Myocyte (in vitro differentiated cells): ENCODE results near the gene CORO2A. TPM values are rescaled to one million over a fixed set of nuclear protein-coding genes. Genes with fewer than 3 reads are reported as not detected.
A peak's percentile ranks its signal among the peaks of the same experiment; 100 is the strongest.
"Not testable (repeated sequence)": the region's sequence is repeated elsewhere in the genome, so short reads cannot be mapped to it uniquely, and the experiment has no call there.

ENCODE experiments used
- DNase-seq: peaks from one replicate; pipeline ENCODE4 v3.0.0-alpha.2; 2012; ENCODE audit warnings: low read depth
- total RNA-seq: library from RNA; depleted of rRNA; stranded (reverse); fragments of >200 nt; gene quantifications from 2 replicates; pipeline ENCODE4 v1.2.3, GENCODE V29; 2014

CORO2A gene
- total RNA-seq, 1 donor from 2014 or later, result 0.16 TPM

DNA sequence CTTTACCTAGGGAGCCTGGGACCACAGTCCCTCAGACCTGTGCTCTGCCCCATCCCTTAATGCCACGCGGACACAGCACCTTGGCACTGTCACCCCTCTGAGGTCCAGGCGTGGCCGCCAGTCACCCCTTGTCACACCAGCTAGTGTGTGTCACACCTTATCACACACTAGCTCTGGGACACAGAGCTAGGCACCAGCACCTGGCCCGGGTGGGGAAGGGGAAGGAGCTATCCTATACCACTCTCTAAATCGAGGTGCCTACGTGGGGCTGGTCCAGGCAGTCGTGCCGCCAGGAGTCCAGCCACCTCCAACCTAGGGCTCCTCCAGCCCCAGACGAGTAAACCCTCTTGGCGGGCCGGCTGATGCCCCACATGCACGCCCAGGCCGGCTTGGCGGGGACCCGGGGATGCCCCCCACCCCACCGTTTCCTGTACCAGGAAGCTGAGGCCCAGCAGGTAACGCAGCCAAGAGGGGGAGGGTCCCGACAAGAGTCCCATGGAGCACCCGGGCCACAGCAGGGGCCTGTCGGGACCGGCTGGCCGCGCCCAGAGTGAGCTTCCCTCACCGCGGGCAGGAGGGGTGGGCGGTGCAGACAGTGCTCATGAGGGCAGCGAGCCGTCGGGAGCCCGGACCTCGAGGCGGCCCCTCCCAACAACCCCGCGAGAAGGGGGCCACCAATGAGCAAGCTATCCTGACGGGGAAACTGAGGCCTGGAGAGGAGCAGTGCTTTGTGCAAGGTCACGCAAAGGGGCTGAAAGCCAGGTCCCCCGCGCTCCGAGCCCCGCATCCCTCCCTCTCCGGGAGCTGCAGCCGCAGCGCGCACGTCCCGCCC lies 550 bp downstream of the CORO2A start:
- no peak for DNase-seq

DNA sequence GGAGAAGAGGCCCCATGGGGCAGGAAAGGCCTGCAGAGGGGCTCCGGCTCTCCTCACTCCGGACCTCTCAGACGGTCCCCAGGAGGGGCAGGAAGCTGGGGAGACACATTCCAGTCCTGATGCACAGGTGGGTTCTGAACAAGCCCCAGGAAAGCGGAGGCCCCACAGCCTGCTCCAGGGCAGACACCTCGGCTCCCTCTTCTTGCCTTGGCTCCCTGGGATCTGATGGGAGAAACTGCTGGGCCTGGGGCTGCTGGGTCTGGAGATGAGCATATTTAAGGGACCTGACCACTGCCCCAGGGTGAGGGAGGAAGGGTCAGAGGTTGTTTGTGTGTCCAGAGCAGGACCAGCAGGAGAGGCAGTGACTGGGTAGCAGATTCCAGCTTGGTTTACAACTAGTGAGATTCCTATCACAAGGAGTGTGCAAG lies 1.2 kb downstream of the CORO2A start:
- DNase-seq, result no peak

GRCh38 chr9:98190757-98191105 lies 1.7 kb downstream of the CORO2A start:
- DNase-seq, result no peak

DNA sequence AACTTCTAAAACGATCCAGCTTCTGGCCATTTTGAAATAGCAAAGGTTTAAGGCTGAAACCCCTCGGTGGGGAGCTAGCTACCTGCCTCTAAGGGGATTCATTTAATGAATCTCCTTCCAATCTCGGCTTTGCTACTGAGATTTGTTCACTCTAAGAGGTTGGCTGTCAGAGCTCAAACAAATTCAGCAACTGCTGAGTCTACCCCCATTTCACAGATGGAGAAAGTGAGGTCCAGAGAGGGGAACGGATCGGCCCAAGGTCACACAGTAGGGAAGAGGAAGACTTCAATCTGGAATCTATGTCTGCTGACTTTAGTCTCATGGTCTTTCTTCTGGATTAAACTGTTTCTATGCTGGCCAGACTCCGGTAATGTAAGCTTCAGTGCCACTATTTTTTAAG lies 3.0 kb downstream of the CORO2A start:
- no peak for DNase-seq

- DNase-seq, result no peak
Measured at GRCh38 chr9:98187926-98188325, 4.5 kb downstream of the CORO2A start.

DNA sequence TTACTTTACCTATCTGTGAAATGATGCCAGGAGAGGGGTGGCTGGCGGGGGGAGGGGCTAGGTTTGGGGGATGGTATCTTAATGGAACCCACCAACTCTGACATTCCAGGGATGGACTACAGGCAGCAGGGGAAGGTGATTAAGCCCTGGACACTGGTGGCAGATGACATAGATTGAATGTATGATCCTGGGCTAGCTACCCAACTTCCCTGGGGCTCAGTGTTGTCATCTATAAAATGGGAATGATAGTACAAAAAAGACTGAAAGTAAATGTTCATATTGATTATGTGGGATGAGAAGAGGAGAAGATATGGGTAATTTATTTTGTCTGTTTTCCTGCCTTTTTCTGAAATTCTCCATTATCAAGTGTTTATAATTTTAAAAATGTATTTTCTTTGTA lies 6.2 kb downstream of the CORO2A start:
- no peak for DNase-seq

- peak; percentile 71 for DNase-seq
Measured at GRCh38 chr9:98185611-98186171, 6.7 kb downstream of the CORO2A start.

DNA sequence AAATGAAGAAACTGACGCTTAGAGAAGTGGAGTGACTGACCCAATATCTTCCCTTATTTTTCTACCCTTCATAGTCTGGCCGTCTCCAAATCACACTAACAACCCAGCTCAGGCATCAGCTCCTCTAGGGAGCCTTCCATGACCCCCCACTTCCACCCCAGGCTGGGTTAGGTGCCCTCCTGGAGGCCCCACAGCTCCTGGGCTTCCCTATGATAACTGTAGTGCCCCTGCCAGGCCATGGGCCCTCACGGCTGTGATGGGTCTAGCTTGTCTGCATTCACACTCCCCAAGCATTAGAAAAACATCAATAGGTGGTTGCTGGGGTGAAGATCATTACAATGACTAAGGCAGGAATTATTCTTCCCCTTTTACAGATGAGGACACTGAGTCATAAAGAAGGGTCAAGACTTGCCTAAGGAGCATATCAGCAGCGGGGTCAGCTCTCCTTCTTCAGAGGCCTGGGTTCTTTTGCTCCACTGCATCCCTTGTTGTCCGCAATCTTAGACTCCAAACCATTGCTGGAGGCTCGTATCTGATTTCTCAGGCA lies 7.3 kb downstream of the CORO2A start:
- no peak for DNase-seq

DNA sequence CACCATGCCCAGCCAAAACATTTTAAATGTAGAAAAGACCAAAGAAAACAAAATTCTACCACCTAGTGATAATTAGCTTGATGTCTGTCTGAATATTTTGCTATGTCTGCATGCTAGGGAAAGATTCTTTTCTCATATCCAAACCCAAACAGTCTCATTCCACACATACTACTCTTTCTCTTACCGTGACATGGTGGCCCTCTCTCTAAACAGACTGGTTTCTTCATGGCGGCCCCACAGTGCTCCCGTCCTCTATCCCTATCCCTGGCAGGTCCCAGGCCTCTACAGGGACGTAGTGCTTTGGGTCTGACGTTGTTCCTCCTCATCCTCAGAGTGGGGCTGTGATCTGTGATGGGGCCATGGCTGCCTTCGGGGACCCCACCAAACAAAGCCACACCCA lies 8.1 kb downstream of the CORO2A start:
- no peak for DNase-seq

- DNase-seq, result no peak
Measured at GRCh38 chr9:98182889-98183599, 9.4 kb downstream of the CORO2A start.

- no peak for DNase-seq
Measured at GRCh38 chr9:98182069-98182820, 10.2 kb downstream of the CORO2A start.

DNA sequence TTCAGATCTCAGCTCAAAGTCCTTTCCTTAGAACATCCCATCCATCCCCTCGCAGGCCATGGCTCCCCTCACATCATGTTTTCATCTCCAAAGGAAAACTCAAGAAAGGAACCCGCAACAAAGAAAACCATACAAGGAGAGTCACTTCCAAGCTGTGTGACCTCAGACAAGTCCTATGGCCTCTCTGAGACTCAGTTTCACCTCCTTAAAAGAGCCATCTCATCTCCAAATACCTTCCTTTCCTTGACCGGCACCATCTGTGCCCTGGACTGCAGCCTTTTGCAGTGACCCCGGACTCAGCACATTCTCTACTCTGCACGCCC lies 10.7 kb downstream of the CORO2A start:
- no peak for DNase-seq

- no peak for DNase-seq
Measured at GRCh38 chr9:98180996-98181395, 11.4 kb downstream of the CORO2A start.

DNA sequence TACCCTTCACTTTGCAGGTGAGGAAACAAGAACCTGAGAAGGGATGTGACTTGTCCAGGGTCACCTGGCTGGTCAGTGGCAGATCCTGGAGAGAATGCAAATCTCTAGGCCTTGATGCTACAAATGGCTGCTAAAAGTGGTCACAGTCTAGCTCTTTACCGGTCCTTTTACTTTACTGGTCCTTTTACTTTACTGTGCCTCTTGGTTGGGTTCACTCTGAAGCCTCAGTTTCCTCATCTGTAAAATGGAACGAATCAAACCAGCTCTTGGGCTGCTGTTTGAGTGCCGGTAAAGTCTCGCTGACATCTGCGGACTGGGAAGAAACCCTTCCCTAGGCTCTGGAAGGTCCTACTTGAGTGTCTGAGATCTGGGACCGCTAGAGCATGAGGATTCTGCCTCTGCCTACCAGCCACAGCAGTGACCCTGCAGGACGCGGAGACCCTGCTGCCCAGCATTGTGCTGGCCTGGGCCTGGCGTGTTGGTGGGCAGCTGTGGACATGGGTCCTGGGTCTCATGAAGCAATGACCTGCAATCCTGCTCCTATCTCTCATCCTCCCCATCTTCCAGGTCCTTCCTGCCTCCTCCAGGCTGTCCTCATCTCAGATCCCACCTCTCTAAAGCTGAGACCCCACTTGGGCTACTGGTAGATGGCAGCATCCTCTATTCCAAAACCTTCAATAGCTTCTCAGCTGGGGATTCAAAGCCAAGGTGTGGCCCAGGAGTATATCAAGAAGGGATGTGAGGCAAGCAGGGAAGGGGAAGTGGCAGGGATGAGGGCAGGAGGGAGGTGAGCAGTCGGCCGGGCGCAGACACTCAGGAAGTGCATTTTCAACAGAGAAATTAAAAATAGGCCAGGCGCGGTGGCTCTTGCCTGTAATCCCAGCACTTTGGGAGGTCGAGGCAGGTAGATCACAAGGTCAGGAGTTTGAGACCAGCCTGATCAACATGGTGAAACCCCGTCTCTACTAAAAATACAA lies 13.3 kb downstream of the CORO2A start:
- DNase-seq, result no peak

- DNase-seq, result no peak
Measured at GRCh38 chr9:98176391-98177259, 15.8 kb downstream of the CORO2A start.

- no peak for DNase-seq
Measured at GRCh38 chr9:98175762-98176161, 16.7 kb downstream of the CORO2A start.

GRCh38 chr9:98175028-98175569 lies 17.3 kb downstream of the CORO2A start:
- DNase-seq, result no peak

- DNase-seq, result not testable (repeated sequence)
Measured at GRCh38 chr9:98174502-98174918, 17.9 kb downstream of the CORO2A start.

- no peak for DNase-seq
Measured at GRCh38 chr9:98173181-98173580, 19.3 kb downstream of the CORO2A start.
